Skeletal muscle satellite cell (primary cell): ENCODE measurements around the gene PJA2.

Experiments
- H3K27me3 ChIP-seq: 2 replicates; pipeline ENCODE4 v1.7.0; 2013; ENCODE audit warnings: low read length; ENCODE audit not compliant: control insufficient read depth, insufficient read depth
- H3K36me3 ChIP-seq: 2 replicates; pipeline ENCODE4 v1.7.0; 2013; ENCODE audit warnings: mild to moderate bottlenecking, control low read depth, low read length; ENCODE audit not compliant: insufficient read depth
- H3K4me1 ChIP-seq: 2 replicates; pipeline ENCODE4 v1.7.0; 2013; ENCODE audit warnings: low read length; ENCODE audit not compliant: control insufficient read depth, insufficient read depth
- H3K4me2 ChIP-seq: 2 replicates; pipeline ENCODE4 v1.7.0; 2013; ENCODE audit warnings: mild to moderate bottlenecking, low read length
- H3K4me3 ChIP-seq: 2 replicates; pipeline ENCODE4 v1.7.0; 2013; ENCODE audit warnings: low read length
- H3K9ac ChIP-seq: 2 replicates; pipeline ENCODE4 v1.7.0; 2013; ENCODE audit warnings: mild to moderate bottlenecking, low read depth, low read length, moderate library complexity
- H3K9me3 ChIP-seq: replicated peaks from 2 replicates; pipeline ENCODE4 v1.7.0; 2013; ENCODE audit warnings: mild to moderate bottlenecking, control low read depth, low read length

Gene PJA2

DNA sequence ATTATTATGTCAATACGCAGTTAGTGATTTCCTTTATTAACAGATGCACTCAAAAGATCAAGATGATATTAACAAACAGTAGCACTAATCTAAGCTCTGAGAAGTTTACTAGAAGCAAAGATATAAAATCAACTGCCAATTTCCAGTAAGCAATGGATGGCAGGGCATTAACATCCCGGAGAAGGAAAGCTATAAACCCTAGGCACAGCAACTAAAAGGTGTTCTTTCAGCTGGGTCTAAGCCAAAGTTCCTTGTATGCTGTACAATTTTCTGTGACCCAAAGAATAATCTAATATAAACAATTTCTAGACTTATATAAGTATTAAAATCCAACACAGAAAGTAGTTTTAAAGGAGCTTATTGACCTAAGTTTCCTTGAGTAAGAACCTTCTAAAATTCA, 39.4 kb downstream of the PJA2 start:
- H3K36me3 ChIP-seq, result peaks cover 18% of the 10 kb centered on the region
- no peak overlapping the region for H3K4me3 ChIP-seq
- H3K4me2 ChIP-seq, result no peak overlapping the region
- H3K4me1 ChIP-seq, result no peaks in the 10 kb centered on the region
- H3K9me3 ChIP-seq, result no peaks in the 10 kb centered on the region
- H3K27me3 ChIP-seq, result no peaks in the 10 kb centered on the region
- no peak overlapping the region for H3K9ac ChIP-seq

- Histone ChIP-seq H3K9ac (no peak overlapping the region), H3K4me2 (no peak overlapping the region), H3K36me3 (peaks cover 36% of the 10 kb centered on the region)
Observed at GRCh38 chr5:109365653-109366052, 44.1 kb downstream of the PJA2 start.

GRCh38 chr5:109364977-109365376, 44.8 kb downstream of the PJA2 start:
- no peak overlapping the region for H3K4me2 ChIP-seq
- no peak overlapping the region for H3K4me3 ChIP-seq
- H3K4me1 ChIP-seq, result no peaks in the 10 kb centered on the region
- H3K36me3 ChIP-seq, result peaks cover 36% of the 10 kb centered on the region
- H3K9ac ChIP-seq, result no peak overlapping the region
- no peaks in the 10 kb centered on the region for H3K27me3 ChIP-seq
- H3K9me3 ChIP-seq, result no peaks in the 10 kb centered on the region

More at GRCh38 chr5:109365653-109366052, 44.1 kb downstream of the PJA2 start:
- Histone ChIP-seq H3K4me1 (no peaks in the 10 kb centered on the region), H3K4me3 (no peak overlapping the region), H3K27me3 (no peaks in the 10 kb centered on the region), H3K9me3 (no peaks in the 10 kb centered on the region)

DNA sequence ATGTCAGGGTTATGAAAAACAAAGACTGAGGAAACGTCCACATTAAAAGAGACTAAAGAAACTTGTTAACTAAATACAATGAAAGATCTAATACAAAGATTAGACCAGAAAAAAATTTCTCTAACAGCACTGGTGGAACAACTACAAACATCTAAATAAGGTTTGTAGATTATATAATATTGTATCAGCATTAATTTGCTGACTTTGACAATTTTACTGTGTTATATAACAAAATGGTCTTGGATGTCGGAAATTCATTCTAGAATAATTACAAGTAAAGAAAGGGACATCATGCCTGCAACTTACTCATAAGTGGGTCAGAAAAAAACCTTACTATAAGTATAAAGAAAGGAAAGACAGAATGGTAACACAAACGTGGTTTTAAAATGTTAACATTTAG, 50.1 kb downstream of the PJA2 start:
- no peak overlapping the region for H3K4me2 ChIP-seq
- no peaks in the 10 kb centered on the region for H3K9me3 ChIP-seq
- no peaks in the 10 kb centered on the region for H3K4me1 ChIP-seq
- H3K4me3 ChIP-seq, result no peak overlapping the region
- no peak overlapping the region for H3K9ac ChIP-seq
- peaks cover 33% of the 10 kb centered on the region for H3K36me3 ChIP-seq
- H3K27me3 ChIP-seq, result no peaks in the 10 kb centered on the region

- Histone ChIP-seq H3K36me3 (peaks cover 31% of the 10 kb centered on the region), H3K4me2 (no peak overlapping the region), H3K9ac (no peak overlapping the region), H3K9me3 (no peaks in the 10 kb centered on the region), H3K27me3 (no peaks in the 10 kb centered on the region), H3K4me3 (no peak overlapping the region), H3K4me1 (no peaks in the 10 kb centered on the region)
Observed at GRCh38 chr5:109357807-109358206, 52.0 kb downstream of the PJA2 start.

DNA sequence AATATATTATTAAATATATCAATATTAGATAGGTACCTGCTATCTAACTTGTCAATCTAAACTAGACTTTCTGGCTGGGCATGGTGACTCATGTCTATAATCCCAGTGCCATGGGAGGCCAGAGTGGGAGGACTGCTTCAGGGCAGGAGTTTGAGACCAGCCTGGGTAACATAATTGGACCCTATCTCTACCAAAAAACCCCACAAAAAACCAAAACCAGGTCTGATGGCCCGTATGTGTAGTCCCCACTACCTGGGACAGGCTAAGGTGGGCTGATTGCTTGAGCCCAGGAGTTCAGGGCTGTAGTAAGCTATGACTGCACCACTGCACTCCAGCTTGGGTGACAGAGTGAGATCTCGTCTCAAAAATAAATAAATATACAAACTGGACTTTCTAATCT, 55.0 kb downstream of the PJA2 start:
- Histone ChIP-seq H3K4me2 (no peak overlapping the region), H3K9ac (no peak overlapping the region), H3K4me3 (no peak overlapping the region), H3K9me3 (no peaks in the 10 kb centered on the region), H3K27me3 (no peaks in the 10 kb centered on the region), H3K36me3 (peaks cover 25% of the 10 kb centered on the region), H3K4me1 (no peaks in the 10 kb centered on the region)

- no peak overlapping the region for H3K4me3 ChIP-seq
- no peaks in the 10 kb centered on the region for H3K4me1 ChIP-seq
- H3K9me3 ChIP-seq, result no peaks in the 10 kb centered on the region
- H3K36me3 ChIP-seq, result peaks cover 36% of the 10 kb centered on the region
- H3K4me2 ChIP-seq, result no peak overlapping the region
- no peaks in the 10 kb centered on the region for H3K27me3 ChIP-seq
- H3K9ac ChIP-seq, result no peak overlapping the region
Observed at GRCh38 chr5:109351988-109352864, 57.5 kb downstream of the PJA2 start.

DNA sequence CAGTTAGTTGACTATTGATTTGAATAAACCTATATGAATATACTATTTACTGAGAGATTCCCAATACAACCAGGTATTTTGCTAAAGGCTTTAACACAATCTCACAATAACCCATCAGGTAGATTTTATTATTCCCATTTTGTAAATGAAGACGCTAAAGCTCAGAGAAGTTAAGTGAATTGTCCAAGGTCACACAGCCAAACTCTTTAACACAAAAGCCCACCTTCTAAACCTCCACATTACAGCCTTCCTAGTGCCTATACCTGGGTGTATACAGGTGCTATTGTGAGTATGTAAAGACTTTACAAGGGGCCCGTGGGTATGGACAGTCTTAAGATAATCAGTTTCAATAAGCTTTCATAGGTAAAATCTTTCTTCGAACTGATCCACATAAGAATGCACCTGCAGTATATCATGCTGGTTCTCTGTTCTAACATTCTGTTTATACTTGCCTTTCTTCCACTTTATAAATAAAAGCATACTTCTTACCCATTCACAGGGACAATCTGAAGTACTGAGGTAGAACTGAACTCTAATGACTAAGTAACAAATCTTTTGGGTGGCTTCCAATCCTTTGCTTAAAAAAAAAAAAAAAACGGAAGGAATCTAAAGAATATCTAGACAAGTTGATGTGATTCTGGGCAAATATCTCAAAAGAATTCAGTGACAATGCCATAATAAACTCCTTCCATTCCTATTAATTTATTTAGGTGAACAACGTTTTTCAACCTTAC, 59.1 kb downstream of the PJA2 start:
- peaks cover 2% of the 10 kb centered on the region for H3K4me1 ChIP-seq
- H3K4me2 ChIP-seq, result no peak overlapping the region
- no peaks in the 10 kb centered on the region for H3K9me3 ChIP-seq
- no peak overlapping the region for H3K9ac ChIP-seq
- no peak overlapping the region for H3K4me3 ChIP-seq
- peaks cover 43% of the 10 kb centered on the region for H3K36me3 ChIP-seq
- no peaks in the 10 kb centered on the region for H3K27me3 ChIP-seq

DNA sequence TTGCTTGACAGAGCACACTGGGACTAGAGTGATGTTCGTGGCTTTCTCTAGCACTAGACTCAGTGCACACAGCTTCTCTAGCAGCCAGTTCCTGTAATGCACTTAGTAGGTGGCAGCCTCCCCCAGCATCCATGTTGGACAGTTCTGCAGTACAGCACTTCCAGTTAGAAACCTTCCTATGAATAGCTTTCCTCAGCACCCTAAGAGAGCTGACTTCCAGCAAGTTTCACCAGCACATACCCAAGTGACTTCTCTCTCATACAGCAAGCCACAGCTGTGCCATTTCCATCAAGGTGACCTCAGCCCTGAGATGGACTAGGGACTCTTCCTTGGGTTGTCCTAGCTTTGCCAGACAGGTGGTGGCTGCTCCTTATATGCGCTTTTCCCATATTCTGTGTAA, 60.4 kb downstream of the PJA2 start:
- peaks cover 3% of the 10 kb centered on the region for H3K4me1 ChIP-seq
- no peak overlapping the region for H3K4me2 ChIP-seq
- H3K9ac ChIP-seq, result no peak overlapping the region
- H3K36me3 ChIP-seq, result peaks cover 35% of the 10 kb centered on the region
- no peaks in the 10 kb centered on the region for H3K9me3 ChIP-seq
- H3K27me3 ChIP-seq, result no peaks in the 10 kb centered on the region
- no peak overlapping the region for H3K4me3 ChIP-seq

GRCh38 chr5:109347252-109347888, 62.4 kb downstream of the PJA2 start:
- peaks cover 38% of the 10 kb centered on the region for H3K36me3 ChIP-seq
- H3K4me2 ChIP-seq, result no peak overlapping the region
- peaks cover 3% of the 10 kb centered on the region for H3K4me1 ChIP-seq
- H3K9me3 ChIP-seq, result no peaks in the 10 kb centered on the region
- no peak overlapping the region for H3K9ac ChIP-seq
- H3K27me3 ChIP-seq, result no peaks in the 10 kb centered on the region
- H3K4me3 ChIP-seq, result no peak overlapping the region

- Histone ChIP-seq H3K4me2 (no peak overlapping the region), H3K9ac (no peak overlapping the region), H3K4me1 (peaks cover 3% of the 10 kb centered on the region), H3K36me3 (peaks cover 31% of the 10 kb centered on the region), H3K4me3 (no peak overlapping the region), H3K9me3 (no peaks in the 10 kb centered on the region), H3K27me3 (no peaks in the 10 kb centered on the region)
Observed at GRCh38 chr5:109345699-109346098, 64.1 kb downstream of the PJA2 start.
